ENCODE measurements around the gene VANGL1.

VANGL1 gene

GRCh38 chr1:115685029-115685705 is 43.4 kb downstream of the VANGL1 start:
- TF ChIP-seq CTCF (conservative IDR thresholded peaks at IDR 0.05; ENCODE audit: low read depth, low read length): no peak
- H3K4me3 ChIP-seq (ENCODE audit: low read length): no peak overlapping the region
- DNase-seq (ENCODE audit: low read depth): no peak

GRCh38 chr1:115687744-115688143 is 46.0 kb downstream of the VANGL1 start:
- H3K4me3 ChIP-seq (ENCODE audit: low read length): no peak overlapping the region
- no peak for TF ChIP-seq CTCF (conservative IDR thresholded peaks at IDR 0.05; ENCODE audit: low read depth, low read length)
- DNase-seq (ENCODE audit: low read depth): no peak

DNA sequence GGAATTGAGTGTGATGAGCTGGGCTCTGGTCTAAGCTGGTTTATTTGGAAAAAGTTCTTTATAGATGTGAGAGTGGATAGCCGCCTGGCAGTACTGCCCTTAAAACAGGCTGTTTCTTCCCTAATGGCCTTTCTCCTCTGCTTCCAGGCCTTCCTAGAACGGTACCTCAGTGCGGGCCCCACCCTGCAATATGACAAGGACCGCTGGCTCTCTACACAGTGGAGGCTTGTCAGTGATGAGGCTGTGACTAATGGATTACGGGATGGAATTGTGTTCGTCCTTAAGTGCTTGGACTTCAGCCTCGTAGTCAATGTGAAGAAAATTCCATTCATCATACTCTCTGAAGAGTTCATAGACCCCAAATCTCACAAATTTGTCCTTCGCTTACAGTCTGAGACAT is 49.2 kb downstream of the VANGL1 start:
- no peak for TF ChIP-seq CTCF (conservative IDR thresholded peaks at IDR 0.05; ENCODE audit: low read depth, low read length)
- H3K4me3 ChIP-seq (ENCODE audit: low read length): no peak overlapping the region
- no peak for DNase-seq (ENCODE audit: low read depth)

- TF ChIP-seq CTCF (conservative IDR thresholded peaks at IDR 0.05; ENCODE audit: low read depth, low read length): no peak
- no peak for DNase-seq (ENCODE audit: low read depth)
- no peak overlapping the region for H3K4me3 ChIP-seq (ENCODE audit: low read length)
Observed at GRCh38 chr1:115692224-115692623, 50.5 kb downstream of the VANGL1 start.

GRCh38 chr1:115694805-115695204 is 53.0 kb downstream of the VANGL1 start:
- no peak for DNase-seq (ENCODE audit: low read depth)
- no peak for TF ChIP-seq CTCF (conservative IDR thresholded peaks at IDR 0.05; ENCODE audit: low read depth, low read length)
- H3K4me3 ChIP-seq (ENCODE audit: low read length): no peak overlapping the region

GRCh38 chr1:115697619-115698018 is 55.8 kb downstream of the VANGL1 start:
- no peak overlapping the region for H3K4me3 ChIP-seq (ENCODE audit: low read length)
- no peak for DNase-seq (ENCODE audit: low read depth)
- TF ChIP-seq CTCF (conservative IDR thresholded peaks at IDR 0.05; ENCODE audit: low read depth, low read length): no peak

- no peak for TF ChIP-seq CTCF (conservative IDR thresholded peaks at IDR 0.05; ENCODE audit: low read depth, low read length)
- H3K4me3 ChIP-seq (ENCODE audit: low read length): no peak overlapping the region
- no peak for DNase-seq (ENCODE audit: low read depth)
Observed at GRCh38 chr1:115701090-115701489, 59.3 kb downstream of the VANGL1 start.

All from retinal pigment epithelial cell (primary cell).